Adrenal gland (tissue), 12 donors: ENCODE results near the gene HEMK1. TPM values are rescaled to one million over a fixed set of nuclear protein-coding genes. Genes with fewer than 3 reads are reported as not detected.

Source experiments
- DNase-seq, 7 donors: peaks; one replicate each; pipeline ENCODE4 v3.0.0-alpha.2; 2019 to 2020
- H3K27ac ChIP-seq, 5 donors: fragments of 200-600 bp; sonication (generic) in 4 of 5; 1 replicate in 3 of 5; 2 replicates in 2 of 5; pipeline versions ENCODE4 v1.5.1 to v1.8.0; 2016 to 2020; ENCODE audit warnings: mild to moderate bottlenecking in 1 of 5
- H3K27me3 ChIP-seq: fragments of 200-600 bp; 2 replicates; pipeline ENCODE4 v1.8.0; 2021
- H3K36me3 ChIP-seq, 2 donors: fragments of 200-600 bp; replicated peaks in 1 of 2; 1 replicate in 1 of 2; 2 replicates in 1 of 2; pipeline versions ENCODE4 v1.5.1 to v1.8.0; 2018 to 2022
- H3K4me1 ChIP-seq, 2 donors: fragments of 200-600 bp; replicated peaks in 1 of 2; 1 replicate in 1 of 2; 2 replicates in 1 of 2; pipeline versions ENCODE4 v1.5.1 to v1.8.0; 2018 to 2021
- H3K4me3 ChIP-seq, 4 donors: fragments of 200-600 bp; sonication (generic) in 3 of 4; one replicate each; pipeline ENCODE4 v1.5.1; 2016 to 2018
- H3K9me3 ChIP-seq, 3 donors: fragments of 200-600 bp; sonication (generic) in 1 of 3; replicated peaks in 1 of 3; 1 replicate in 2 of 3; 2 replicates in 1 of 3; pipeline versions ENCODE4 v1.5.1 to v1.8.0; 2016 to 2021
- CTCF ChIP-seq, 6 experiments: fragments of 450-650 bp in 4 of 6; fragments of 200-600 bp in 2 of 6; sonication (generic) in 1 of 6; IDR thresholded peaks; 1 replicate in 5 of 6; 2 replicates in 1 of 6; pipeline versions ENCODE4 v1.5.1 to v1.8.0; 2016 to 2021; ENCODE audit warnings: antibody characterized with exemption in 6 of 6, mild to moderate bottlenecking in 2 of 6, moderate library complexity in 1 of 6
- POLR2A ChIP-seq, 2 donors: fragments of 450-650 bp; IDR thresholded peaks; one replicate each; pipeline ENCODE4 v1.6.1; 2017; ENCODE audit warnings: antibody characterized with exemption in 2 of 2, mild to moderate bottlenecking in 2 of 2, moderate library complexity in 1 of 2
- WGBS, 4 donors: extraction: QIAGEN DNeasy Blood & Tissue Kit in 2 of 4; methylation state at CpG; one replicate each; pipeline versions ENCODE4 v1.1.5 to v1.1.7; 2013 to 2017; 5-methylcytosine and 5-hydroxymethylcytosine counted together
- intact Hi-C, 2 donors: fragments of 100-400 bp; cut with DNase I; formaldehyde crosslinking; loops; one replicate each; pipeline versions ENCODE4 v1.14.1 to v1.15.0; 2022 to 2023
- polyA plus RNA-seq, 3 donors: library from polyadenylated mRNA; stranded (reverse); fragments of 200-250 nt in 2 of 3; fragments of 350-450 nt in 1 of 3; fragmentation: Illumina TruSeq in 1 of 3; extraction: RNeasy Lipid Tissue Mini Kit (QIAGEN cat#74804) in 1 of 3; gene quantifications; one replicate each; pipeline ENCODE4 v1.2.3, GENCODE V29; 2013 to 2014
- total RNA-seq, 9 donors: library from RNA; depleted of rRNA in 4 of 9; stranded (reverse); fragments of >200 nt in 4 of 9; fragments of 120-200 nt in 1 of 9; fragmentation: NEBNext Ultra II Directional in 1 of 9; extraction: Animal tissue kit (Norgen Biotek cat#: 25700) in 1 of 9; gene quantifications; one replicate each; pipeline versions ENCODE4 v1.1.0 to v1.2.4, GENCODE V29; 2013 to 2023
- donor health status: healthy with polysubstance abuse.
- donor health status: Bipolar disorder and iron deficiency.
- donor health status: DM: yes; HTN: yes; CAD: no.
- donor health status: DM: no; HTN: no; CAD: no.
- donor health status: DM: no; HTN: no; CAD: no.
- donor health status: DM: yes; HTN: yes; CAD: no.

The HEMK1 gene
- total and polyA plus RNA-seq, 12 donors: 9.1 to 46.4 (median 19.0) TPM

- peaks cover 12 to 29% of the 10 kb centered on the region in 2 donors for H3K4me1 ChIP-seq
- intact Hi-C loops: no loop called here
- H3K4me3 ChIP-seq: peak within 1 kb of the TSS; percentile 20 to 82 (median 33)
- no peaks in the 10 kb centered on the region for H3K36me3 ChIP-seq
- DNase-seq: peak; percentile 92 to 95 (median 94)
- H3K27ac ChIP-seq: peak within 1 kb of the TSS in 2 of 5 donors; percentile 56 to 89
- no peaks in the 10 kb centered on the region for H3K27me3 ChIP-seq
- no peaks in the 10 kb centered on the region for H3K9me3 ChIP-seq
- WGBS, 4 donors: 0 to 2% (median 1%) methylated on average over 3 to 53 of the region's 53 CpGs
- peak; percentile 26 to 44 for TF ChIP-seq POLR2A (IDR thresholded peaks at IDR 0.05)
- peak in 1 of 6 experiments; percentile 4 for TF ChIP-seq CTCF (IDR thresholded peaks at IDR 0.05)
Measured at GRCh38 chr3:50567386-50568167, 1.7 kb upstream of the HEMK1 start, which contains the start of gene C3orf18. TSS of gene C3orf18 (minus strand) at chr3:50567747. CDS start at chr3:50565699, 2,048 bp downstream.

- intact Hi-C loops: loop anchor here in 1 of 2 donors (2.0 kb wide), 1 partner anchor 44 kb away; no protein-coding TSS in a partner anchor
- Histone ChIP-seq H3K27me3 (no peaks in the 10 kb centered on the region), H3K36me3 (no peaks in the 10 kb centered on the region), H3K27ac (no peak overlapping the region), H3K4me3 (no peak overlapping the region), H3K9me3 (no peaks in the 10 kb centered on the region), H3K4me1 (peaks cover 12 to 29% of the 10 kb centered on the region in 2 donors)
- TF ChIP-seq POLR2A (IDR thresholded peaks at IDR 0.05) (no peak), CTCF (IDR thresholded peaks at IDR 0.05) (no peak)
- WGBS, 4 donors: 69 to 84% (median 80%) methylated on average over 3 to 5 of the region's 5 CpGs
- no peak for DNase-seq
Measured at GRCh38 chr3:50570508-50571279, 1.4 kb downstream of the HEMK1 start.

- 40 to 75% (median 63%) methylated on average over 2 to 4 of the region's 4 CpGs for WGBS, 4 donors
- H3K4me1 ChIP-seq: peaks cover 12 to 28% of the 10 kb centered on the region in 2 donors
- intact Hi-C loops: loop anchor here in 1 of 2 donors (2.0 kb wide), 1 partner anchor 43 kb away; no protein-coding TSS in a partner anchor
Measured at GRCh38 chr3:50571486-50571885, 2.2 kb downstream of the HEMK1 start.

More at GRCh38 chr3:50571486-50571885, 2.2 kb downstream of the HEMK1 start:
- H3K27me3 ChIP-seq: no peaks in the 10 kb centered on the region
- no peak overlapping the region for H3K27ac ChIP-seq
- TF ChIP-seq POLR2A (IDR thresholded peaks at IDR 0.05) (no peak), CTCF (IDR thresholded peaks at IDR 0.05) (no peak)
- H3K36me3 ChIP-seq: no peaks in the 10 kb centered on the region
- no peak for DNase-seq
- H3K4me3 ChIP-seq: no peak overlapping the region
- H3K9me3 ChIP-seq: no peaks in the 10 kb centered on the region
